Measurements from ENCODE around the gene NPAS3. TPM values are rescaled to one million over a fixed set of nuclear protein-coding genes. Genes with fewer than 3 reads are reported as not detected.
A peak's percentile ranks its signal among the peaks of the same experiment; 100 is the strongest.

The NPAS3 gene
- total and polyA plus RNA-seq, 2 donors (not counting 1 experiment from before 2014, with no cell fraction given): 0.10 to 0.50 TPM

GRCh38 chr14:33532553-33532952 lies 593.9 kb downstream of the NPAS3 start:
- H3K4me2 ChIP-seq (ENCODE audit: extremely low read depth, insufficient read depth, low read length): no peak overlapping the region
- no peak overlapping the region for H3K9ac ChIP-seq (ENCODE audit: insufficient read depth, low read length)
- H4K20me1 ChIP-seq (ENCODE audit: control insufficient read depth, extremely low read depth, insufficient read depth, low read length): no peaks in the 10 kb centered on the region
- H3K79me2 ChIP-seq (ENCODE audit: control insufficient read depth, insufficient read depth, low read length): no peaks in the 10 kb centered on the region
- H2AFZ ChIP-seq (ENCODE audit: low read length): no peak overlapping the region
- no peak for DNase-seq (ENCODE audit: low read depth in 2 of 2)
- TF ChIP-seq EZH2 (IDR thresholded peaks at IDR 0.05; ENCODE audit: low read length, missing control alignments) (no peak), CTCF (conservative IDR thresholded peaks at IDR 0.05 in 1 of 2, IDR thresholded peaks at IDR 0.05 in 1 of 2; ENCODE audit: low read depth in 1 of 2, low read length in 2 of 2) (no peak)
- no peaks in the 10 kb centered on the region for H3K4me1 ChIP-seq (ENCODE audit: control insufficient read depth, extremely low read depth, insufficient read depth, low read length)
- H3K27ac ChIP-seq (ENCODE audit: insufficient read depth, low read length): no peak overlapping the region
- H3K4me3 ChIP-seq (replicated peaks in 1 of 4; ENCODE audit: control extremely low read depth in 1 of 4, insufficient read depth in 1 of 4, low read depth in 3 of 4, low read length in 4 of 4): no peak overlapping the region
- H3K36me3 ChIP-seq (ENCODE audit: control insufficient read depth, insufficient read depth, low read length): no peaks in the 10 kb centered on the region
- H3K9me3 ChIP-seq (ENCODE audit: control insufficient read depth, insufficient read depth, low read depth, low read length): no peaks in the 10 kb centered on the region
- no peaks in the 10 kb centered on the region for H3K27me3 ChIP-seq (ENCODE audit: control insufficient read depth, insufficient read depth, low read length)

GRCh38 chr14:33534104-33534503 lies 595.4 kb downstream of the NPAS3 start:
- Histone ChIP-seq H3K4me1 (ENCODE audit: control insufficient read depth, extremely low read depth, insufficient read depth, low read length) (no peaks in the 10 kb centered on the region), H2AFZ (ENCODE audit: low read length) (no peak overlapping the region), H3K9ac (ENCODE audit: insufficient read depth, low read length) (no peak overlapping the region), H3K4me2 (ENCODE audit: extremely low read depth, insufficient read depth, low read length) (no peak overlapping the region), H3K4me3 (replicated peaks in 1 of 4; ENCODE audit: control extremely low read depth in 1 of 4, insufficient read depth in 1 of 4, low read depth in 3 of 4, low read length in 4 of 4) (no peak overlapping the region), H3K9me3 (ENCODE audit: control insufficient read depth, insufficient read depth, low read depth, low read length) (no peaks in the 10 kb centered on the region), H3K36me3 (ENCODE audit: control insufficient read depth, insufficient read depth, low read length) (no peaks in the 10 kb centered on the region), H3K79me2 (ENCODE audit: control insufficient read depth, insufficient read depth, low read length) (no peaks in the 10 kb centered on the region), H4K20me1 (ENCODE audit: control insufficient read depth, extremely low read depth, insufficient read depth, low read length) (no peaks in the 10 kb centered on the region), H3K27ac (ENCODE audit: insufficient read depth, low read length) (no peak overlapping the region), H3K27me3 (ENCODE audit: control insufficient read depth, insufficient read depth, low read length) (no peaks in the 10 kb centered on the region)
- TF ChIP-seq EZH2 (IDR thresholded peaks at IDR 0.05; ENCODE audit: low read length, missing control alignments) (no peak), CTCF (conservative IDR thresholded peaks at IDR 0.05 in 1 of 2, IDR thresholded peaks at IDR 0.05 in 1 of 2; ENCODE audit: low read depth in 1 of 2, low read length in 2 of 2) (no peak)
- no peak for DNase-seq (ENCODE audit: low read depth in 2 of 2)

DNA sequence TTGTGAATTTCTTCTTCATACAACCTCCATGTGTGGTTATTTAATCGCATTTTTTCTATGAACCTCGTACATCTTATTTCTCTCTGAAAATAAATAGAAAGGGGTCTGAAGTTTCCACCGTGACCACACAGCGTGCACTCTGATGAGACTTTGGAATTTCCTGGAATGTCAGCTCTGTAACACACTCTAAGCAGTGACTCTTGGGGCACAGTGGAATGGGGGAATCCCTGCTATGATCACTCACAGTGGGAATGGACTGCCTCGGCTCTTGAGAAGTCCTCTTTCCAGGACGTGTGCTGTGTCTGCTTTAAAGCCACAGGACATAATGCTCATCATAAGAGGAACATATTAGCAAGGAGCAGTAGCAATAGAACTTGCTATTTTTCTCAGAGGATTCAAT lies 596.0 kb downstream of the NPAS3 start:
- no peak overlapping the region for H3K27ac ChIP-seq (ENCODE audit: insufficient read depth, low read length)
- no peaks in the 10 kb centered on the region for H3K36me3 ChIP-seq (ENCODE audit: control insufficient read depth, insufficient read depth, low read length)
- no peak overlapping the region for H3K4me3 ChIP-seq (replicated peaks in 1 of 4; ENCODE audit: control extremely low read depth in 1 of 4, insufficient read depth in 1 of 4, low read depth in 3 of 4, low read length in 4 of 4)
- TF ChIP-seq EZH2 (IDR thresholded peaks at IDR 0.05; ENCODE audit: low read length, missing control alignments): no peak
- TF ChIP-seq CTCF (conservative IDR thresholded peaks at IDR 0.05 in 1 of 2, IDR thresholded peaks at IDR 0.05 in 1 of 2; ENCODE audit: low read depth in 1 of 2, low read length in 2 of 2): no peak
- no peak overlapping the region for H2AFZ ChIP-seq (ENCODE audit: low read length)
- no peaks in the 10 kb centered on the region for H3K79me2 ChIP-seq (ENCODE audit: control insufficient read depth, insufficient read depth, low read length)
- H3K9ac ChIP-seq (ENCODE audit: insufficient read depth, low read length): no peak overlapping the region
- H3K27me3 ChIP-seq (ENCODE audit: control insufficient read depth, insufficient read depth, low read length): no peaks in the 10 kb centered on the region
- no peaks in the 10 kb centered on the region for H3K4me1 ChIP-seq (ENCODE audit: control insufficient read depth, extremely low read depth, insufficient read depth, low read length)
- no peaks in the 10 kb centered on the region for H3K9me3 ChIP-seq (ENCODE audit: control insufficient read depth, insufficient read depth, low read depth, low read length)
- no peak overlapping the region for H3K4me2 ChIP-seq (ENCODE audit: extremely low read depth, insufficient read depth, low read length)
- peak in 1 of 2 donors; percentile 44 for DNase-seq (ENCODE audit: low read depth in 2 of 2)
- no peaks in the 10 kb centered on the region for H4K20me1 ChIP-seq (ENCODE audit: control insufficient read depth, extremely low read depth, insufficient read depth, low read length)
